ENCODE data around the gene TFCP2.

The TFCP2 gene

GRCh38 chr12:51103977-51104376 is 69.0 kb downstream of the TFCP2 start:
- Histone ChIP-seq H3K4me3 (ENCODE audit: low read depth, low read length) (no peak overlapping the region), H3K36me3 (ENCODE audit: control insufficient read depth, insufficient read depth, low read length) (no peaks in the 10 kb centered on the region), H3K9me3 (ENCODE audit: control insufficient read depth, low read length) (no peaks in the 10 kb centered on the region), H3K9ac (no peak overlapping the region), H3K4me1 (no peaks in the 10 kb centered on the region), H2AFZ (no peak overlapping the region), H3K79me2 (no peaks in the 10 kb centered on the region), H3K4me2 (ENCODE audit: low read length) (no peak overlapping the region), H3K27me3 (ENCODE audit: control insufficient read depth, insufficient read depth, low read length) (no peaks in the 10 kb centered on the region), H3K27ac (no peak overlapping the region)
- TF ChIP-seq CTCF (IDR thresholded peaks at IDR 0.05): no peak

GRCh38 chr12:51098611-51099010 is 74.3 kb downstream of the TFCP2 start:
- Histone ChIP-seq H3K27me3 (ENCODE audit: control insufficient read depth, insufficient read depth, low read length) (no peaks in the 10 kb centered on the region), H3K4me3 (ENCODE audit: low read depth, low read length) (no peak overlapping the region), H3K9ac (no peak overlapping the region), H3K4me2 (ENCODE audit: low read length) (no peak overlapping the region), H3K79me2 (no peaks in the 10 kb centered on the region), H3K4me1 (no peaks in the 10 kb centered on the region), H3K27ac (no peak overlapping the region), H2AFZ (no peak overlapping the region), H3K36me3 (ENCODE audit: control insufficient read depth, insufficient read depth, low read length) (no peaks in the 10 kb centered on the region), H3K9me3 (ENCODE audit: control insufficient read depth, low read length) (no peaks in the 10 kb centered on the region)
- TF ChIP-seq CTCF (IDR thresholded peaks at IDR 0.05): no peak

- no peak overlapping the region for H3K27ac ChIP-seq
- TF ChIP-seq CTCF (IDR thresholded peaks at IDR 0.05): no peak
- no peak overlapping the region for H2AFZ ChIP-seq
- no peaks in the 10 kb centered on the region for H3K4me1 ChIP-seq
- H3K4me2 ChIP-seq (ENCODE audit: low read length): no peak overlapping the region
- H3K9ac ChIP-seq: no peak overlapping the region
- no peak overlapping the region for H3K4me3 ChIP-seq (ENCODE audit: low read depth, low read length)
- no peaks in the 10 kb centered on the region for H3K36me3 ChIP-seq (ENCODE audit: control insufficient read depth, insufficient read depth, low read length)
- H3K9me3 ChIP-seq (ENCODE audit: control insufficient read depth, low read length): no peaks in the 10 kb centered on the region
- no peaks in the 10 kb centered on the region for H3K79me2 ChIP-seq
- no peaks in the 10 kb centered on the region for H3K27me3 ChIP-seq (ENCODE audit: control insufficient read depth, insufficient read depth, low read length)
These were observed 82.2 kb downstream of the TFCP2 start for GRCh38 chr12:51090705-51091229.

DNA sequence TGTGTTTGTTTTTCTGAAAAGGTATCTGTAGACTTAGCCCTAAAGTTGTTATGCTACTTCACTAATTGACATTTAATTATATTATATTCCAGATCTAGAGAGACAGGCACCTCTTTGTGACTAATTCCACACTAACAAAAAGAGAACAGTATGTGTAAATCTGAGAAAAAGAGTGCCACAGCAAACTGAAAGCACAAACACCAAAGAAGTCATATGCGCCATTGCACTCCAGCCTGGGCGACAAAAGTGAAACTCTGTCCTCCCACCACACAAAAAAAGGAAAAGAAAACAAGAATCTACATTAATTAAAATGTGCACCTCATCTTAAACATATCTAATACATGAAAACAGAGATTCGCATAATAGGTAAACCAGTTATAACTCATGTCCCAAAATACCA is 85.1 kb downstream of the TFCP2 start:
- Histone ChIP-seq H3K4me3 (ENCODE audit: low read depth, low read length) (no peak overlapping the region), H3K9me3 (ENCODE audit: control insufficient read depth, low read length) (no peaks in the 10 kb centered on the region), H3K4me2 (ENCODE audit: low read length) (no peak overlapping the region), H3K36me3 (ENCODE audit: control insufficient read depth, insufficient read depth, low read length) (no peaks in the 10 kb centered on the region), H3K79me2 (no peaks in the 10 kb centered on the region), H3K27me3 (ENCODE audit: control insufficient read depth, insufficient read depth, low read length) (no peaks in the 10 kb centered on the region), H2AFZ (no peak overlapping the region), H3K4me1 (no peaks in the 10 kb centered on the region), H3K27ac (no peak overlapping the region), H3K9ac (no peak overlapping the region)
- no peak for TF ChIP-seq CTCF (IDR thresholded peaks at IDR 0.05)

- H3K36me3 ChIP-seq (ENCODE audit: control insufficient read depth, insufficient read depth, low read length): no peaks in the 10 kb centered on the region
These were observed 86.0 kb downstream of the TFCP2 start for GRCh38 chr12:51086933-51087332.

More at GRCh38 chr12:51086933-51087332, 86.0 kb downstream of the TFCP2 start:
- H3K4me1 ChIP-seq: no peaks in the 10 kb centered on the region
- no peaks in the 10 kb centered on the region for H3K79me2 ChIP-seq
- no peak overlapping the region for H3K4me2 ChIP-seq (ENCODE audit: low read length)
- H3K9ac ChIP-seq: no peak overlapping the region
- H3K9me3 ChIP-seq (ENCODE audit: control insufficient read depth, low read length): no peaks in the 10 kb centered on the region
- no peaks in the 10 kb centered on the region for H3K27me3 ChIP-seq (ENCODE audit: control insufficient read depth, insufficient read depth, low read length)
- TF ChIP-seq CTCF (IDR thresholded peaks at IDR 0.05): no peak
- no peak overlapping the region for H2AFZ ChIP-seq
- H3K4me3 ChIP-seq (ENCODE audit: low read depth, low read length): no peak overlapping the region
- no peak overlapping the region for H3K27ac ChIP-seq
